K562 (cell line): ENCODE results near the gene PCP4L1. TPM values are rescaled to one million over a fixed set of nuclear protein-coding genes. Genes with fewer than 3 reads are reported as not detected.

Experiments used
- ATAC-seq: fragments of 200-7000 bp; cut with Tn5 transposase; 3 replicates; pipeline ENCODE4 v1.9.1; 2020; ENCODE audit warnings: moderate library complexity
- BruUV-seq: library from RNA; stranded (reverse); fragments of 400-500 nt; replicated peaks from 2 replicates; lab custom pipeline; 2021; lab: Mats Ljungman, UMichigan
- CTCF ChIA-PET: fragments of 300-600 bp; formaldehyde crosslinking; extraction: SDS; loops from one replicate; lab custom pipeline; 2021; ENCODE audit warnings: low intra/inter-chr PET ratio; lab: Yijun Ruan, JAX
- POLR2A ChIA-PET: fragments of 300-600, 350-650 bp; sonication (Branson Sonifier 250); formaldehyde crosslinking; extraction: SDS; loops from one replicate; lab custom pipeline; 2021; ENCODE audit warnings: antibody characterized with exemption, inconsistent platforms; lab: Yijun Ruan, JAX
- DNase-seq, 4 experiments: peaks; one replicate each; pipeline versions ENCODE4 v3.0.0 to v3.0.0-alpha.2; 2011 to 2018; ENCODE audit warnings: low spot score in 3 of 4, mixed read lengths in 3 of 4; ENCODE audit errors: extremely low read depth in 1 of 4
- FAIRE-seq: peaks from 2 replicates; lab custom pipeline; 2011; peaks lifted over from hg19 to GRCh38; lab: Jason Lieb, UNC
- H2AFZ ChIP-seq: 2 replicates; pipeline ENCODE4 v1.6.0; 2011; ENCODE audit warnings: low read depth, low read length, control low read depth, inconsistent platforms
- H3K27ac ChIP-seq: fragments of 200-600 bp; 3 replicates; pipeline ENCODE4 v1.8.0; 2011; ENCODE audit warnings: low read depth, mild to moderate bottlenecking, control low read depth, inconsistent platforms, low read length, moderate library complexity, mixed read lengths; ENCODE audit errors: extremely low read depth
- H3K27me3 ChIP-seq, 2 experiments: fragments of 300-600 bp in 1 of 2; 2 replicates in 1 of 2; 3 replicates in 1 of 2; pipeline versions ENCODE4 v1.6.0 to v1.8.0; 2011; ENCODE audit warnings: inconsistent platforms in 2 of 2, low read length in 2 of 2, mild to moderate bottlenecking in 1 of 2, mixed read lengths in 1 of 2, moderate library complexity in 1 of 2; ENCODE audit not compliant: control insufficient read depth in 2 of 2, insufficient read depth in 2 of 2
- H3K36me3 ChIP-seq: fragments of 300-600 bp; 3 replicates; pipeline ENCODE4 v1.8.0; 2011; ENCODE audit warnings: mild to moderate bottlenecking, low read length, inconsistent platforms; ENCODE audit not compliant: control insufficient read depth, insufficient read depth
- H3K4me1 ChIP-seq, 2 experiments: fragments of 200-600 bp in 1 of 2; replicated peaks in 1 of 2; 2 replicates in 1 of 2; 3 replicates in 1 of 2; pipeline versions ENCODE4 v1.5.1 to v1.8.0; 2011; ENCODE audit warnings: inconsistent platforms in 2 of 2, low read length in 2 of 2, mild to moderate bottlenecking in 1 of 2, mixed read lengths in 1 of 2, moderate library complexity in 1 of 2; ENCODE audit not compliant: control insufficient read depth in 2 of 2, insufficient read depth in 2 of 2
- H3K4me2 ChIP-seq: 2 replicates; pipeline ENCODE4 v1.6.1; 2011; ENCODE audit warnings: low read length, control low read depth, inconsistent platforms, mixed read lengths; ENCODE audit not compliant: insufficient read depth
- H3K4me3 ChIP-seq: fragments of 200-600 bp; sonication (generic), shearing (Covaris generic); 2 replicates; pipeline ENCODE4 v1.5.1; 2016; ENCODE audit warnings: control low read depth, inconsistent platforms
- H3K79me2 ChIP-seq: fragments of 200-600 bp; 3 replicates; pipeline ENCODE4 v1.8.0; 2011; ENCODE audit warnings: low read length, inconsistent platforms; ENCODE audit not compliant: control insufficient read depth, insufficient read depth
- H3K9ac ChIP-seq, 2 experiments: 2 replicates each; pipeline versions ENCODE4 v1.6.0 to v1.6.1; 2011; ENCODE audit warnings: low read depth in 2 of 2, low read length in 2 of 2, control low read depth in 1 of 2, inconsistent platforms in 1 of 2, mild to moderate bottlenecking in 1 of 2, mixed read lengths in 1 of 2; ENCODE audit not compliant: insufficient read depth in 1 of 2
- H3K9me1 ChIP-seq: one replicate; pipeline ENCODE4 v1.6.0; 2011; ENCODE audit warnings: inconsistent platforms, mild to moderate bottlenecking, low read length, moderate library complexity; ENCODE audit not compliant: control insufficient read depth, insufficient read depth
- H3K9me3 ChIP-seq: replicated peaks from 2 replicates; pipeline ENCODE4 v1.5.1; 2011; ENCODE audit warnings: low read depth, low read length, inconsistent platforms; ENCODE audit not compliant: control insufficient read depth, insufficient read depth
- H4K20me1 ChIP-seq: replicated peaks from 2 replicates; pipeline ENCODE4 v1.6.1; 2011; ENCODE audit warnings: low read length, inconsistent platforms, mixed read lengths; ENCODE audit not compliant: control insufficient read depth, insufficient read depth
- ATF6 ChIP-seq: sonication (generic); formaldehyde crosslinking; IDR thresholded peaks from 2 replicates; pipeline ENCODE4 v1.4.0; 2020; ENCODE audit warnings: mild to moderate bottlenecking, missing genetic modification reagents
- CBFA2T2 ChIP-seq: fragments of 450-650 bp; conservative IDR thresholded peaks from 2 replicates; pipeline ENCODE4 v1.6.1; 2017; ENCODE audit warnings: mild to moderate bottlenecking
- CBFB ChIP-seq: sonication (generic); formaldehyde crosslinking; IDR thresholded peaks from 2 replicates; pipeline ENCODE4 v1.4.0; 2020; ENCODE audit warnings: mild to moderate bottlenecking, missing genetic modification reagents
- FOXO4 ChIP-seq: fragments of 450-650 bp; formaldehyde crosslinking; IDR thresholded peaks from 2 replicates; pipeline ENCODE4 v1.4.0; 2020; ENCODE audit warnings: mild to moderate bottlenecking, moderate library complexity
- FOXP4 ChIP-seq: sonication (generic); formaldehyde crosslinking; IDR thresholded peaks from 2 replicates; pipeline ENCODE4 v1.8.0; 2022; ENCODE audit warnings: mild to moderate bottlenecking, missing genetic modification reagents, borderline replicate concordance
- HEY1 ChIP-seq: fragments of 250-450 bp; sonication (Bioruptor Pico); IDR thresholded peaks from 2 replicates; pipeline ENCODE4 v1.5.0; 2020; ENCODE audit warnings: mild to moderate bottlenecking, moderate library complexity, borderline replicate concordance
- MAFF ChIP-seq: IDR thresholded peaks from 2 replicates; pipeline ENCODE4 v1.6.1; 2012; ENCODE audit warnings: low read length, improper control_type of control experiment
- MXD1 ChIP-seq: fragments of 250-450 bp; sonication (Bioruptor Pico); IDR thresholded peaks from 2 replicates; pipeline ENCODE4 v1.8.0; 2021; ENCODE audit warnings: borderline replicate concordance, mild to moderate bottlenecking, moderate library complexity; ENCODE audit not compliant: poor library complexity, severe bottlenecking
- MYC ChIP-seq, 2 experiments: fragments of 250-450 bp in 1 of 2; sonication (Bioruptor Pico) in 1 of 2; IDR thresholded peaks; 2 replicates each; pipeline versions ENCODE4 v1.5.1 to v1.6.1; 2012 to 2021; ENCODE audit warnings: low read depth in 2 of 2, borderline replicate concordance in 1 of 2, improper control_type of control experiment in 1 of 2, low read length in 1 of 2, mild to moderate bottlenecking in 1 of 2, moderate library complexity in 1 of 2
- NELFE ChIP-seq: IDR thresholded peaks from 2 replicates; pipeline ENCODE4 v1.6.1; 2011; ENCODE audit warnings: mild to moderate bottlenecking; ENCODE audit not compliant: insufficient read depth, insufficient read length
- SMAD1 ChIP-seq: fragments of 150-350 bp; IDR thresholded peaks from 2 replicates; pipeline ENCODE4 v1.6.1; 2014; ENCODE audit warnings: low read length, low read depth; ENCODE audit not compliant: partially characterized antibody
- SOX6 ChIP-seq: fragments of 450-650 bp; IDR thresholded peaks from 2 replicates; pipeline ENCODE4 v1.6.1; 2014; ENCODE audit warnings: mild to moderate bottlenecking
- SREBF2 ChIP-seq: sonication (generic); formaldehyde crosslinking; IDR thresholded peaks from 2 replicates; pipeline ENCODE4 v1.4.0; 2020; ENCODE audit warnings: mild to moderate bottlenecking, missing genetic modification reagents
- ZNF263 ChIP-seq: sonication (generic); formaldehyde crosslinking; IDR thresholded peaks from 2 replicates; pipeline ENCODE4 v1.8.0; 2022; ENCODE audit warnings: mild to moderate bottlenecking, missing genetic modification reagents, borderline replicate concordance
- WGBS: fragments of 100-300 bp; shearing (Covaris generic); methylation state at CpG from one replicate; pipeline ENCODE4 v1.1.6; 2016; ENCODE audit warnings: low coverage, mixed read lengths; ENCODE audit not compliant: insufficient coverage; ENCODE audit errors: missing lambda C conversion rate; 5-methylcytosine and 5-hydroxymethylcytosine counted together
- in situ Hi-C: fragments of 300-500 bp; cut with MboI; formaldehyde crosslinking; loops from 4 replicates; pipeline ENCODE4 v1.15.0; 2018; ENCODE audit warnings: inconsistent platforms, mixed read lengths
- intact Hi-C: fragments of 100-400 bp; cut with micrococcal nuclease; formaldehyde crosslinking; loops from 2 replicates; pipeline ENCODE4 v1.14.2; 2022
- polyA plus RNA-seq, 8 experiments: library from polyadenylated mRNA; depleted of rRNA in 4 of 8; stranded (reverse) in 5 of 8; unstranded in 3 of 8; fragments of >200 nt; fragmentation: Nextera tagmentation in 2 of 8; fragmentation: Illumina TruSeq in 1 of 8; extraction: Ambion mirVana in 2 of 8; extraction: Trizol in 1 of 8; gene quantifications; 2 replicates each; pipeline versions ENCODE4 v1.2.1 to v1.2.3, GENCODE V29; 2011 to 2014; ENCODE audit warnings: inconsistent platforms in 1 of 8, missing spikeins in 1 of 8
- total RNA-seq, 7 experiments: library from RNA; depleted of rRNA in 6 of 7; stranded (reverse); fragments of >200 nt in 6 of 7; fragmentation: Illumina TruSeq in 2 of 7; extraction: Trizol in 2 of 7; gene quantifications; 2 replicates each; pipeline versions ENCODE4 v1.2.1 to v1.2.3, GENCODE V29; 2011 to 2021; ENCODE audit warnings: low replicate concordance in 1 of 7

PCP4L1 gene
- total and polyA plus RNA-seq, 9 of the 15 experiments (the other 6 are each of a cell fraction or from before 2014, with no cell fraction given): not detected

- Histone ChIP-seq H3K4me2 (peak within 1 kb of the TSS; percentile 97), H3K9ac (peak within 1 kb of the TSS; percentile 76 to 93), H3K79me2 (peaks cover 19% of the 10 kb centered on the region), H2AFZ (peak within 1 kb of the TSS; percentile 99), H3K36me3 (peaks cover 32% of the 10 kb centered on the region), H3K4me3 (peak within 1 kb of the TSS; percentile 70), H3K9me1 (no peaks in the 10 kb centered on the region), H3K27me3 (no peaks in the 10 kb centered on the region), H3K4me1 (peaks cover 15 to 17% of the 10 kb centered on the region in 2 experiments; a peak in 3 of 5 replicates), H3K27ac (peak within 1 kb of the TSS; percentile 79), H4K20me1 (no peaks in the 10 kb centered on the region), H3K9me3 (no peaks in the 10 kb centered on the region)
- FAIRE-seq: peak; percentile 99
- WGBS: 4% methylated on average over 15 of the region's 16 CpGs
- peak; percentile 93 to 98 (median 95) for DNase-seq
- POLR2A ChIA-PET: interaction anchor here (0.7 to 2.1 kb wide), 18 partner anchors 10 to 686 kb away, joined by 3 to 9 read pairs (median 4); partner anchors contain the start of genes NDUFS2 and SDHC
- intact Hi-C loops: loop anchor here (1.0 to 5.0 kb wide), 7 partner anchors 15 to 157 kb away; partner anchors contain the start of genes B4GALT3 and CFAP126
- peak; percentile 95 for ATAC-seq
- no TSS peak for BruUV-seq
- CTCF ChIA-PET: interaction anchor here (0.6 to 1.3 kb wide), 5 partner anchors 17 to 539 kb away, joined by 3 to 8 read pairs (median 3); no protein-coding TSS in a partner anchor
- in situ Hi-C loops: loop anchor here (5.0 kb wide), 1 partner anchor 157 kb away; no protein-coding TSS in a partner anchor
- no peak for TF ChIP-seq SREBF2 (CRISPR knock-in tag)
- TF ChIP-seq FOXO4 (CRISPR knock-in tag): no peak
- TF ChIP-seq FOXP4: no peak
- TF ChIP-seq HEY1 (CRISPR knock-in tag): no peak
- no peak for TF ChIP-seq SMAD1
- TF ChIP-seq CBFA2T2: no peak
- no peak for TF ChIP-seq MAFF
- no peak for TF ChIP-seq CBFB (CRISPR knock-in tag)
- TF ChIP-seq MYC (IDR thresholded peaks at IDR 0.05; ENCODE audit: low read depth, low read length): peak; percentile 48
- no peak for TF ChIP-seq MYC (CRISPR knock-in tag; IDR thresholded peaks at IDR 0.05; ENCODE audit: borderline replicate concordance, low read depth)
- TF ChIP-seq SOX6: no peak
- 0 out of 2 replicates have a peak, but pooled peaks have one; percentile 20 for TF ChIP-seq ZNF263 (CRISPR knock-in tag)
- no peak for TF ChIP-seq ATF6 (CRISPR knock-in tag)
- no peak for TF ChIP-seq NELFE
- peak; percentile 69 for TF ChIP-seq MXD1
Observed at GRCh38 chr1:161225534-161226319, 32.8 kb upstream of the PCP4L1 start, which contains the start of gene TOMM40L. Gene TOMM40L (plus strand): TSS chr1:161226060. CDS start chr1:161226490, 430 bp downstream.
